PC-3 (cell line): Measurements from ENCODE around the gene BORCS5. TPM values are rescaled to one million over a fixed set of nuclear protein-coding genes. Genes with fewer than 3 reads are reported as not detected.

Experiments used
- ATAC-seq: fragments of 200-7000 bp; cut with Tn5 transposase; 2 replicates; pipeline ENCODE4 v1.9.1; 2020; ENCODE audit warnings: mild to moderate bottlenecking, moderate library complexity
- BruUV-seq: library from RNA; stranded (reverse); fragments of 400-500 nt; replicated peaks from 2 replicates; lab custom pipeline; 2021; lab: Mats Ljungman, UMichigan
- CTCF ChIA-PET: fragments of 300-600 bp; sonication (Branson Sonifier 250); formaldehyde crosslinking; loops from one replicate; lab custom pipeline; 2022; ENCODE audit warnings: antibody characterized with exemption; lab: Charles Lee
- POLR2A ChIA-PET: fragments of 300-600 bp; sonication (Branson Sonifier 250); formaldehyde crosslinking; loops from one replicate; lab custom pipeline; 2022; ENCODE audit warnings: antibody characterized with exemption; ENCODE audit not compliant: unreplicated experiment; lab: Charles Lee
- DNase-seq: peaks from one replicate; pipeline ENCODE4 v3.0.0-alpha.2; 2015
- H2AFZ ChIP-seq: fragments of 300-600 bp; sonication (generic); 2 replicates; pipeline ENCODE4 v1.6.0; 2016; ENCODE audit warnings: antibody characterized with exemption, low read length
- H3F3A ChIP-seq: fragments of 300-600 bp; sonication (generic); one replicate; pipeline ENCODE4 v1.6.0; 2017; ENCODE audit warnings: antibody characterized with exemption, low read length, control low read depth, mild to moderate bottlenecking; ENCODE audit not compliant: unreplicated experiment
- H3K27ac ChIP-seq: fragments of 300-600 bp; sonication (generic); 2 replicates; pipeline ENCODE4 v1.5.1; 2016; ENCODE audit warnings: mild to moderate bottlenecking, low read length
- H3K27me3 ChIP-seq: fragments of 300-600 bp; sonication (generic); 2 replicates; pipeline ENCODE4 v1.6.1; 2016; ENCODE audit warnings: low read length, mixed read lengths
- H3K36me3 ChIP-seq: fragments of 300-600 bp; sonication (generic); 2 replicates; pipeline ENCODE4 v1.6.1; 2016; ENCODE audit warnings: low read depth, mixed run types, low read length, mixed read lengths
- H3K4me1 ChIP-seq: fragments of 300-600 bp; sonication (generic); 2 replicates; pipeline ENCODE4 v1.5.1; 2016; ENCODE audit warnings: low read length; ENCODE audit not compliant: insufficient read depth
- H3K4me2 ChIP-seq: fragments of 300-600 bp; sonication (generic); 2 replicates; pipeline ENCODE4 v1.6.0; 2016; ENCODE audit warnings: low read length
- H3K4me3 ChIP-seq: fragments of 300-600 bp; sonication (generic); 2 replicates; pipeline ENCODE4 v1.5.1; 2016; ENCODE audit warnings: mild to moderate bottlenecking, low read length, mixed read lengths
- H3K79me2 ChIP-seq: fragments of 300-600 bp; sonication (generic); 2 replicates; pipeline ENCODE4 v1.6.1; 2017; ENCODE audit warnings: low read length, mixed read lengths
- H3K9ac ChIP-seq: fragments of 300-600 bp; sonication (generic); 2 replicates; pipeline ENCODE4 v1.6.0; 2016; ENCODE audit warnings: mild to moderate bottlenecking, low read length
- H3K9me2 ChIP-seq: fragments of 300-600 bp; sonication (generic); replicated peaks from 2 replicates; pipeline ENCODE4 v1.6.1; 2016; ENCODE audit warnings: mixed run types, low read length, mixed read lengths
- H3K9me3 ChIP-seq: fragments of 300-600 bp; sonication (generic); 2 replicates; pipeline ENCODE4 v1.6.1; 2016; ENCODE audit warnings: low read length, mixed read lengths
- H4K20me1 ChIP-seq: fragments of 300-600 bp; sonication (generic); 2 replicates; pipeline ENCODE4 v1.6.1; 2016; ENCODE audit warnings: low read length, mixed read lengths
- EZH2 ChIP-seq: fragments of 300-600 bp; sonication (generic); IDR thresholded peaks from one replicate; pipeline ENCODE4 v1.6.1; 2017; ENCODE audit warnings: antibody characterized with exemption, mild to moderate bottlenecking, low read length; ENCODE audit not compliant: unreplicated experiment
- EZH2phosphoT487 ChIP-seq: fragments of 300-600 bp; sonication (generic); IDR thresholded peaks from 2 replicates; pipeline ENCODE4 v1.6.1; 2018; ENCODE audit warnings: mild to moderate bottlenecking, antibody characterized with exemption, low read length, borderline replicate concordance
- intact Hi-C: fragments of 100-400 bp; cut with micrococcal nuclease; formaldehyde crosslinking; loops from 2 replicates; pipeline ENCODE4 v1.9.0; 2023
- total RNA-seq: library from RNA; depleted of rRNA; stranded (reverse); fragments of >200 nt; gene quantifications from 2 replicates; pipeline ENCODE4 v1.2.3, GENCODE V29; 2014
- TF ChIP-seq, protein P1 (sequence below): fragments of 300-600 bp; sonication (generic); conservative IDR thresholded peaks from 2 replicates; pipeline ENCODE4 v1.5.1; 2017; ENCODE audit warnings: antibody characterized with exemption, low read depth, mild to moderate bottlenecking, low read length

Gene BORCS5
- total RNA-seq, 1 experiment from 2014 or later = 2.3 TPM

DNA sequence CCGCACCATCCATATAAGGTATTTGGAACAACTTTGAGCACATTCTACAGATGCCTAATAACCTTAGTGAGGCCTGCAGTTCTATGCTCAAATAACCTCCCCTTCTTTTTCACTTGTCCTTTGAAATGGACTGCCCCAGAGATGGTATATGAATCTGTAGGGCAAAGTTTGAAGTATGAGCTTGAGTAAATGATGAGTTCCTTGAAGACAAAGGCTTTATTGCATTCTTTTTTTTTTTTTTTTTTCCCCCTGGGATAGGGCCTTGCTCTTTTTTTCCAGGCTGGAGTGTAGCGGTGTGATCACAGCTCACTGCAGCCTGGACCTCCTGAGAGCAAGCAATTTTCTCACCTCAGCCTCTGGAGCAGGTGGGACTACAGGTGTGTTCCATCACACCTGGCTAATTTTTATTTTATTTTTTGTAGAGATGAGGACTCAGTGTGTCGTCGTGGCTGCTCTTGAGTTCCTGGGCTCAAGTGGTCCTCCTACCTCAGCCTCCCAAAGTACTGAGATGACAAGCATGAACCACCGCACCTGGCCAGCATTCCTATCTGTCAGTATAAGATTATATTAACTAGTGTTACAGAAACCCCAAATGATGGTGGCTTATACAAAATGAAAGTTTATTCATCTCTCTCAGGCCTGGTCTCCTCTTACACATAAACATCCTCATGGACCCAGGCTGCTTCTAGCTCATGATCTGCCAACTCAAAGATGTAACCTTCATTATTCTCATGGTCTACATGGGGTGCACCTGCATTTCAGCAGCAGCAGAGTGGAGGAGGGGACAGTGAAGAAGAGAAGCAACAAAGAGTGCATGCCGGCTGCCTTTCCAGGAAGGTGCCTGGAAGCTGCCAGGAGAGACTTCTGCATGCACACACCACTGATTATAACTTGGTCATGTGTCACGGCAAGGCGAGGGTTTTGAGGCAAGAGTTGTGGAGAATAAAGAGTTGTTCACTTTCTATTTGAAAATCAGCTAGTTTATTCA, 104.4 kb downstream of the BORCS5 start:
- POLR2A ChIA-PET = no interaction called here
- Histone ChIP-seq H3K4me2 (no peak overlapping the region), H3F3A (no peaks in the 10 kb centered on the region), H3K9me2 (no peaks in the 10 kb centered on the region), H4K20me1 (no peaks in the 10 kb centered on the region), H3K27ac (no peak overlapping the region), H3K36me3 (no peaks in the 10 kb centered on the region), H3K79me2 (no peaks in the 10 kb centered on the region), H3K9me3 (no peaks in the 10 kb centered on the region), H3K27me3 (no peaks in the 10 kb centered on the region), H3K4me1 (no peaks in the 10 kb centered on the region), H3K9ac (no peak overlapping the region), H3K4me3 (no peak overlapping the region), H2AFZ (no peak overlapping the region)
- intact Hi-C loops = no loop called here
- no TSS peak for BruUV-seq
- DNase-seq = no peak
- CTCF ChIA-PET = no interaction called here
- TF ChIP-seq EZH2phosphoT487 (no peak), EZH2 (no peak)
- TF ChIP-seq, protein P1, sequence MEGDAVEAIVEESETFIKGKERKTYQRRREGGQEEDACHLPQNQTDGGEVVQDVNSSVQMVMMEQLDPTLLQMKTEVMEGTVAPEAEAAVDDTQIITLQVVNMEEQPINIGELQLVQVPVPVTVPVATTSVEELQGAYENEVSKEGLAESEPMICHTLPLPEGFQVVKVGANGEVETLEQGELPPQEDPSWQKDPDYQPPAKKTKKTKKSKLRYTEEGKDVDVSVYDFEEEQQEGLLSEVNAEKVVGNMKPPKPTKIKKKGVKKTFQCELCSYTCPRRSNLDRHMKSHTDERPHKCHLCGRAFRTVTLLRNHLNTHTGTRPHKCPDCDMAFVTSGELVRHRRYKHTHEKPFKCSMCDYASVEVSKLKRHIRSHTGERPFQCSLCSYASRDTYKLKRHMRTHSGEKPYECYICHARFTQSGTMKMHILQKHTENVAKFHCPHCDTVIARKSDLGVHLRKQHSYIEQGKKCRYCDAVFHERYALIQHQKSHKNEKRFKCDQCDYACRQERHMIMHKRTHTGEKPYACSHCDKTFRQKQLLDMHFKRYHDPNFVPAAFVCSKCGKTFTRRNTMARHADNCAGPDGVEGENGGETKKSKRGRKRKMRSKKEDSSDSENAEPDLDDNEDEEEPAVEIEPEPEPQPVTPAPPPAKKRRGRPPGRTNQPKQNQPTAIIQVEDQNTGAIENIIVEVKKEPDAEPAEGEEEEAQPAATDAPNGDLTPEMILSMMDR = no peak
- no peak for ATAC-seq

DNA sequence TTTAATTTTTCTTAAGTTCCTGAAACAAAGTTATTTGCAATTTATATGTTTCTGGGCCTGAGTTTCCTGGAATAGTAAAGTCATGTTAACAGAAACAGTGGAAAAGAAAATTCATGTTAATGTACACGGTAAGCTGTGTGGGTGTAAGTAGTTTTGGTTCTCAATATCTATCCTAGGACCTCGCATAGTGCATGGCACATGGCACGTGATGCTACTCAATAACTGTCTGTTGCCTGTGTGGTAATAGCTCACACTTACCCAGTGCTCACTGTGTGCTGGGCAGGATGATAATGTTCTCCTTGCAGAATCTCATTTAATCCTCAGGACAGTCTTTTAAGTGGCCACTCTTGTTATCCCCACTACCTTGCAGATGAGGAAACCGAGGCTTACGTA, 105.0 kb downstream of the BORCS5 start:
- Histone ChIP-seq H4K20me1 (no peaks in the 10 kb centered on the region), H3K27me3 (no peaks in the 10 kb centered on the region), H3K9ac (no peak overlapping the region), H2AFZ (no peak overlapping the region), H3K9me3 (no peaks in the 10 kb centered on the region), H3K9me2 (no peaks in the 10 kb centered on the region), H3K4me3 (no peak overlapping the region), H3K36me3 (no peaks in the 10 kb centered on the region), H3K4me2 (no peak overlapping the region), H3K4me1 (no peaks in the 10 kb centered on the region), H3K27ac (no peak overlapping the region), H3K79me2 (no peaks in the 10 kb centered on the region), H3F3A (no peaks in the 10 kb centered on the region)
- ChIA-PET CTCF (no interaction called here), POLR2A (no interaction called here)
- intact Hi-C loops = no loop called here
- DNase-seq (no peak), ATAC-seq (no peak)
- TF ChIP-seq, protein P1 = no peak
- TF ChIP-seq EZH2 (no peak), EZH2phosphoT487 (no peak)
- BruUV-seq = no TSS peak

DNA sequence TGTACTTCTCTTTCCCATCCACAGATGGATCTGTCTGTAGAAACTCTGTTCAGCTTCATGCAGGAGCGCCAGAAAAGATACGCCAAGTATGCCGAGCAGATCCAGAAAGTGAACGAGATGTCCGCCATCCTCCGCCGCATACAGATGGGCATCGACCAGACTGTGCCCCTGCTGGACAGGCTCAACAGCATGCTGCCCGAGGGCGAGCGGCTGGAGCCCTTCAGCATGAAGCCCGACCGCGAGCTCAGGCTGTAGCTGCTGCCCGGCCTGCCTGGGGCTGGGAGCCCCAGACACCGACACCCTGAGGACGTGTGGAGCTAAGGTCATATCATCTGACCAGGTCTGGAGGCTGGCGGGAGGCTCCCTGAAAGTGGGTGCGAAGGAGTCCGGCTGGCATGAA, 108.6 kb downstream of the BORCS5 start:
- TF ChIP-seq, protein P1 = no peak
- TF ChIP-seq EZH2phosphoT487 (no peak), EZH2 (no peak)
- H3K36me3 ChIP-seq = no peaks in the 10 kb centered on the region
- H3K9me2 ChIP-seq = no peaks in the 10 kb centered on the region
- no peak overlapping the region for H2AFZ ChIP-seq
- BruUV-seq = no TSS peak
- ATAC-seq (no peak), DNase-seq (no peak)
- no peak overlapping the region for H3K27ac ChIP-seq
- H3K4me2 ChIP-seq = no peak overlapping the region
- no peaks in the 10 kb centered on the region for H3F3A ChIP-seq
- no peak overlapping the region for H3K9ac ChIP-seq
- no peaks in the 10 kb centered on the region for H3K27me3 ChIP-seq
- CTCF ChIA-PET = no interaction called here
- H4K20me1 ChIP-seq = no peaks in the 10 kb centered on the region
- intact Hi-C loops = no loop called here
- H3K79me2 ChIP-seq = no peaks in the 10 kb centered on the region
- H3K4me1 ChIP-seq = peaks cover 14% of the 10 kb centered on the region
- POLR2A ChIA-PET = no interaction called here
- H3K4me3 ChIP-seq = no peak overlapping the region
- H3K9me3 ChIP-seq = no peaks in the 10 kb centered on the region
